ENCODE results near the gene SLFN5. TPM values are rescaled to one million over a fixed set of nuclear protein-coding genes. Genes with fewer than 3 reads are reported as not detected.
A peak's percentile ranks its signal among the peaks of the same experiment; 100 is the strongest.
"Not testable (repeated sequence)": the region's sequence is repeated elsewhere in the genome, so short reads cannot be mapped to it uniquely, and the experiment has no call there.

Gene SLFN5
- total RNA-seq, 1 donor from 2014 or later: 58.4 TPM

GRCh38 chr17:35299135-35299534, 56.3 kb downstream of the SLFN5 start:
- intact Hi-C loops (cut with DNase I): no loop called here
- Histone ChIP-seq H3K9me3 (no peaks in the 10 kb centered on the region), H3K4me1 (no peaks in the 10 kb centered on the region), H3K36me3 (no peaks in the 10 kb centered on the region), H3K27me3 (no peaks in the 10 kb centered on the region), H3K4me3 (no peak overlapping the region), H3K27ac (no peak overlapping the region)
- ATAC-seq (peak; percentile 77), DNase-seq (no peak)
- TF ChIP-seq CTCF (IDR thresholded peaks at IDR 0.05): no peak

- H3K4me1 ChIP-seq: peaks cover 20% of the 10 kb centered on the region
- H3K36me3 ChIP-seq; H3K4me3 ChIP-seq; DNase-seq; ATAC-seq; H3K27me3 ChIP-seq; H3K9me3 ChIP-seq; H3K27ac ChIP-seq; intact Hi-C loops (cut with DNase I): not testable (repeated sequence)
Measured at GRCh38 chr17:35309345-35309744, 66.5 kb downstream of the SLFN5 start.

GRCh38 chr17:35312346-35312745, 69.5 kb downstream of the SLFN5 start:
- Histone ChIP-seq H3K27ac (no peak overlapping the region), H3K36me3 (no peaks in the 10 kb centered on the region), H3K27me3 (no peaks in the 10 kb centered on the region), H3K9me3 (no peaks in the 10 kb centered on the region), H3K4me1 (peaks cover 37% of the 10 kb centered on the region), H3K4me3 (no peak overlapping the region)
- ATAC-seq (no peak), DNase-seq (no peak)
- no peak for TF ChIP-seq CTCF (IDR thresholded peaks at IDR 0.05)
- intact Hi-C loops (cut with DNase I): loop anchor here (5.0 kb wide), 1 partner anchor 220 kb away; no protein-coding TSS in a partner anchor

GRCh38 chr17:35312790-35313711, 70.2 kb downstream of the SLFN5 start:
- no peaks in the 10 kb centered on the region for H3K9me3 ChIP-seq
- no peaks in the 10 kb centered on the region for H3K27me3 ChIP-seq
- peak; percentile 80 for TF ChIP-seq CTCF (IDR thresholded peaks at IDR 0.05)
- peak overlapping the region; percentile 69 for H3K27ac ChIP-seq
- H3K4me3 ChIP-seq: peak overlapping the region; percentile 41
- intact Hi-C loops (cut with DNase I): loop anchor here (5.0 kb wide), 1 partner anchor 219 kb away; no protein-coding TSS in a partner anchor
- no peaks in the 10 kb centered on the region for H3K36me3 ChIP-seq
- peaks cover 37% of the 10 kb centered on the region for H3K4me1 ChIP-seq
- DNase-seq: peak; percentile 63
- peak; percentile 94 for ATAC-seq

- ATAC-seq: peak; percentile 28
- Histone ChIP-seq H3K36me3 (no peaks in the 10 kb centered on the region), H3K4me1 (peaks cover 37% of the 10 kb centered on the region), H3K9me3 (no peaks in the 10 kb centered on the region), H3K27ac (peak overlapping the region; percentile 20), H3K4me3 (peak overlapping the region; percentile 41), H3K27me3 (no peaks in the 10 kb centered on the region)
- intact Hi-C loops (cut with DNase I): loop anchor here (5.0 kb wide), 1 partner anchor 218 kb away; no protein-coding TSS in a partner anchor
- TF ChIP-seq CTCF (IDR thresholded peaks at IDR 0.05): no peak
- peak; percentile 63 for DNase-seq
Measured at GRCh38 chr17:35313875-35314409, 71.1 kb downstream of the SLFN5 start.

Measured in upper lobe of right lung (tissue), 1 donor.